ENCODE data around the gene DCUN1D4.

DNA sequence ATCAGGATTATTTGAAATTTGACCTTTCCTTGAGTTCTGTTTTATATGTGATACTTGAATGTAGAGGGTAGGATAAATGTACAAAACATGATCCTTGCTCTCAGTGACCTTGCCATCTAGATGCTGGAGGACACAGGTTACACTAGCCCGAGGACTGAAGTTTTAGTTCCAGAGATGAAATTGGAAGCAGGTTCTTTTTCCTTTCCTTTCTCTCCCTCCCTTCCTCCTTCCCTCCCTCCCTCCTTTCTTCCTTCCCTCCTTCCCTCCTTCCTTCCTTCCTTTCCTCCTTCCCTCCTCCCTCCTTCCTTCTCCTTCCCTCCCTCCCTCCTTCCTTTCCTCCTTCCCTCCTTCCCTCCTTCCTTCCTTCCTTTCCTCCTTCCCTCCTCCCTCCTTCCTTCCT is 122.9 kb downstream of the DCUN1D4 start:
- TF ChIP-seq, protein P1, sequence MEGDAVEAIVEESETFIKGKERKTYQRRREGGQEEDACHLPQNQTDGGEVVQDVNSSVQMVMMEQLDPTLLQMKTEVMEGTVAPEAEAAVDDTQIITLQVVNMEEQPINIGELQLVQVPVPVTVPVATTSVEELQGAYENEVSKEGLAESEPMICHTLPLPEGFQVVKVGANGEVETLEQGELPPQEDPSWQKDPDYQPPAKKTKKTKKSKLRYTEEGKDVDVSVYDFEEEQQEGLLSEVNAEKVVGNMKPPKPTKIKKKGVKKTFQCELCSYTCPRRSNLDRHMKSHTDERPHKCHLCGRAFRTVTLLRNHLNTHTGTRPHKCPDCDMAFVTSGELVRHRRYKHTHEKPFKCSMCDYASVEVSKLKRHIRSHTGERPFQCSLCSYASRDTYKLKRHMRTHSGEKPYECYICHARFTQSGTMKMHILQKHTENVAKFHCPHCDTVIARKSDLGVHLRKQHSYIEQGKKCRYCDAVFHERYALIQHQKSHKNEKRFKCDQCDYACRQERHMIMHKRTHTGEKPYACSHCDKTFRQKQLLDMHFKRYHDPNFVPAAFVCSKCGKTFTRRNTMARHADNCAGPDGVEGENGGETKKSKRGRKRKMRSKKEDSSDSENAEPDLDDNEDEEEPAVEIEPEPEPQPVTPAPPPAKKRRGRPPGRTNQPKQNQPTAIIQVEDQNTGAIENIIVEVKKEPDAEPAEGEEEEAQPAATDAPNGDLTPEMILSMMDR (IDR thresholded peaks at IDR 0.05; ENCODE audit: low read depth, low read length, missing input control) = no peak
- TF ChIP-seq JUND (IDR thresholded peaks at IDR 0.05) (no peak), RAD21 (IDR thresholded peaks at IDR 0.05) (no peak), TAF1 (conservative IDR thresholded peaks at IDR 0.05) (no peak), GABPA (IDR thresholded peaks at IDR 0.05 in 1 of 2, conservative IDR thresholded peaks at IDR 0.05 in 1 of 2) (no peak), REST (IDR thresholded peaks at IDR 0.05) (no peak), EGR1 (IDR thresholded peaks at IDR 0.05; ENCODE audit: low read depth in 2 of 2) (no peak), SP1 (IDR thresholded peaks at IDR 0.05) (no peak), YY1 (IDR thresholded peaks at IDR 0.05) (no peak), NR2F2 (IDR thresholded peaks at IDR 0.05) (no peak), FOXA1 (IDR thresholded peaks at IDR 0.05) (no peak), HNF4A (conservative IDR thresholded peaks at IDR 0.05) (no peak), ZBTB33 (IDR thresholded peaks at IDR 0.05) (no peak)
- TF ChIP-seq, protein P2, sequence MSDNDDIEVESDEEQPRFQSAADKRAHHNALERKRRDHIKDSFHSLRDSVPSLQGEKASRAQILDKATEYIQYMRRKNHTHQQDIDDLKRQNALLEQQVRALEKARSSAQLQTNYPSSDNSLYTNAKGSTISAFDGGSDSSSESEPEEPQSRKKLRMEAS (IDR thresholded peaks at IDR 0.05) = no peak

All from liver (tissue), 3 donors.